Spleen (tissue), 11 donors: ENCODE measurements around the gene KLHL30. TPM values are rescaled to one million over a fixed set of nuclear protein-coding genes. Genes with fewer than 3 reads are reported as not detected.

Experiments used
- DNase-seq: peaks from one replicate; pipeline ENCODE4 v3.0.0-alpha.2; 2020
- H3K27ac ChIP-seq, 8 donors: fragments of 200-600 bp; sonication (generic) in 7 of 8; 1 replicate in 4 of 8; 2 replicates in 4 of 8; pipeline versions ENCODE4 v1.5.0 to v1.8.0; 2016 to 2021; ENCODE audit warnings: inconsistent platforms in 4 of 8, mild to moderate bottlenecking in 4 of 8, moderate library complexity in 1 of 8
- H3K27me3 ChIP-seq, 7 donors: fragments of 200-600 bp; sonication (generic) in 6 of 7; replicated peaks in 1 of 7; 1 replicate in 4 of 7; 2 replicates in 3 of 7; pipeline versions ENCODE4 v1.5.0 to v1.8.0; 2016 to 2021; ENCODE audit warnings: inconsistent platforms in 3 of 7, mild to moderate bottlenecking in 1 of 7
- H3K36me3 ChIP-seq, 6 donors: fragments of 200-600 bp; sonication (generic) in 5 of 6; 1 replicate in 4 of 6; 2 replicates in 2 of 6; pipeline versions ENCODE4 v1.5.0 to v1.8.0; 2016 to 2021; ENCODE audit warnings: inconsistent platforms in 2 of 6
- H3K4me1 ChIP-seq, 6 donors: fragments of 200-600 bp; sonication (generic) in 5 of 6; 1 replicate in 3 of 6; 2 replicates in 3 of 6; pipeline versions ENCODE4 v1.5.0 to v1.8.0; 2016 to 2021; ENCODE audit warnings: inconsistent platforms in 3 of 6
- H3K4me3 ChIP-seq, 8 donors: fragments of 200-600 bp; sonication (generic) in 7 of 8; 1 replicate in 4 of 8; 2 replicates in 4 of 8; pipeline versions ENCODE4 v1.5.0 to v1.8.0; 2016 to 2021; ENCODE audit warnings: inconsistent platforms in 4 of 8, mild to moderate bottlenecking in 4 of 8, moderate library complexity in 2 of 8
- H3K9me3 ChIP-seq, 8 donors: fragments of 200-600 bp; sonication (generic) in 7 of 8; 1 replicate in 4 of 8; 2 replicates in 4 of 8; pipeline versions ENCODE4 v1.5.0 to v1.8.0; 2016 to 2021; ENCODE audit warnings: inconsistent platforms in 4 of 8
- POLR2A ChIP-seq, 3 donors: fragments of 450-650 bp; IDR thresholded peaks; one replicate each; pipeline ENCODE4 v1.5.1; 2017; ENCODE audit warnings: antibody characterized with exemption in 3 of 3, mild to moderate bottlenecking in 1 of 3
- POLR2AphosphoS5 ChIP-seq, 3 donors: sonication (generic); formaldehyde crosslinking; IDR thresholded peaks; one replicate each; pipeline ENCODE4 v1.5.1; 2017; ENCODE audit warnings: antibody characterized with exemption in 3 of 3
- WGBS, 5 donors: extraction: QIAGEN DNeasy Blood & Tissue Kit in 3 of 5; methylation state at CpG; one replicate each; pipeline versions ENCODE4 v1.1.5 to v1.1.7; 2013 to 2018; 5-methylcytosine and 5-hydroxymethylcytosine counted together
- intact Hi-C: fragments of 100-400 bp; cut with DNase I; formaldehyde crosslinking; loops from one replicate; pipeline ENCODE4 v1.15.0; 2023; ENCODE audit warnings: low total_unique reads
- polyA plus RNA-seq, 3 donors: library from polyadenylated mRNA; stranded (reverse); fragments of 200-250 nt; gene quantifications; one replicate each; pipeline ENCODE4 v1.2.1, GENCODE V29; 2013
- total RNA-seq, 7 donors: library from RNA; depleted of rRNA in 3 of 7; stranded (reverse); fragments of >200 nt in 3 of 7; fragmentation: NEBNext Ultra II Directional in 4 of 7; extraction: Animal tissue kit (Norgen Biotek cat#: 25700) in 4 of 7; gene quantifications; one replicate each; pipeline versions ENCODE4 v1.1.0 to v1.2.1, GENCODE V29; 2016 to 2021
- TF ChIP-seq, protein P1 (sequence below), 11 experiments: fragments of 200-600 bp in 7 of 11; fragments of 450-650 bp in 4 of 11; sonication (generic) in 4 of 11; IDR thresholded peaks in 8 of 11; conservative IDR thresholded peaks in 3 of 11; 1 replicate in 7 of 11; 2 replicates in 4 of 11; pipeline versions ENCODE4 v1.4.0 to v1.8.0; 2016 to 2021; ENCODE audit warnings: antibody characterized with exemption in 11 of 11, inconsistent platforms in 4 of 11, mild to moderate bottlenecking in 1 of 11
- donor health status: healthy with polysubstance abuse.
- donor health status: DM: no; HTN: no; CAD: no; lungs with moderate emphysema.
- donor health status: DM: no; HTN: no; CAD: no.
- donor health status: Bipolar disorder and iron deficiency.
- donor health status: healthy.
- donor health status: DM: no; HTN: no; CAD: no.
- donor health status: DM: yes; HTN: yes; CAD: no.

The KLHL30 gene
- total and polyA plus RNA-seq, 10 donors: 0.09 to 0.85 (median 0.23) TPM; not detected in 2

DNA sequence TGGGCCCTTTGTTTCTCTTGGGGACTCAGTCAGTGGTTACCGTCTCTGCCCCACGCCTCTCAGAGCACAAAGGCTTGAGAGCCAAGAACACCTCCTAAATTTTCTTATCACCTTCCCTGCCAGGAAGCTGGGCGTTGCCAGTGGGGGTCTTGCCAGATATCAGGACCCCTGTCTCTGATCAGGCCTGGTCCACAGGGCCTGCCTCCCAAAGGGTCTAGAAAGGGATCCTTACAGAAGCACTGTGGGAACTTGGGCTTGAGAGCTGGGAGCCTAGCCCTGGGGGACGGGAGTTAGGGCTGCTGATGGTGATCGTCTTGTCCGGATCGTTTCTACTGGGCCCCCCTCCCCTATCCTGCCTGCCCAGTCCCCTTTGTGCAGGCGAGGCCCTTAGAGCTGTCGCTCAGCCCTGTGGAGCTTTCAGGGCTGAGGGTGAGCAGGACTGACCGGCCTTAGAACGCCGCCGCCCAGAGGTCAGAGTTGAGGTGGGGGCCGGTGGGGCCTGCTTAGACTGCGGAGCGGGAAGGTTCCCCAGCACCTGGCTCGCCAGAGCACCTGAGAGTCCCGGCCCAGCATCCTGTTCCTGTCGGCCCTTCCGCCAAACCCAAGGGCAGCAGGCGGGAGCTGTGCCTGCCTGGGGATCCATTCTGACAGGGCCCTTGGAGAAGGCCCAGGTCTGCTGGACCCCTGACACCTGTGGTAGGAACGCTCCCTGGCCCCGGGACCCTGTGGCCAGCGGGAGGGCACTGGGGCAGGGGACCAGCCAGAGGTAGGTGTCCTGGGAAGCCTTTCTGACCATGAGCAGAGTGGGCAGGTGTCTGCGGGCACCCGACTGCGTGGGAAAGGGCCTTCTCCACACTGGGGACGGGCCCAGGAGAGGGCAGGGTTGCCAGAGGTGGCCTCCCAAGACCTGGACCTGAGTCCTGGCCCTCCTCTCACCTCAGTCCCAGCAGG lies 37.4 kb upstream of the KLHL30 start:
- no peak overlapping the region for H3K4me3 ChIP-seq
- H3K9me3 ChIP-seq: no peaks in the 10 kb centered on the region
- no peak for TF ChIP-seq POLR2A (IDR thresholded peaks at IDR 0.05)
- no peak for TF ChIP-seq POLR2AphosphoS5 (IDR thresholded peaks at IDR 0.05)
- TF ChIP-seq, protein P1, sequence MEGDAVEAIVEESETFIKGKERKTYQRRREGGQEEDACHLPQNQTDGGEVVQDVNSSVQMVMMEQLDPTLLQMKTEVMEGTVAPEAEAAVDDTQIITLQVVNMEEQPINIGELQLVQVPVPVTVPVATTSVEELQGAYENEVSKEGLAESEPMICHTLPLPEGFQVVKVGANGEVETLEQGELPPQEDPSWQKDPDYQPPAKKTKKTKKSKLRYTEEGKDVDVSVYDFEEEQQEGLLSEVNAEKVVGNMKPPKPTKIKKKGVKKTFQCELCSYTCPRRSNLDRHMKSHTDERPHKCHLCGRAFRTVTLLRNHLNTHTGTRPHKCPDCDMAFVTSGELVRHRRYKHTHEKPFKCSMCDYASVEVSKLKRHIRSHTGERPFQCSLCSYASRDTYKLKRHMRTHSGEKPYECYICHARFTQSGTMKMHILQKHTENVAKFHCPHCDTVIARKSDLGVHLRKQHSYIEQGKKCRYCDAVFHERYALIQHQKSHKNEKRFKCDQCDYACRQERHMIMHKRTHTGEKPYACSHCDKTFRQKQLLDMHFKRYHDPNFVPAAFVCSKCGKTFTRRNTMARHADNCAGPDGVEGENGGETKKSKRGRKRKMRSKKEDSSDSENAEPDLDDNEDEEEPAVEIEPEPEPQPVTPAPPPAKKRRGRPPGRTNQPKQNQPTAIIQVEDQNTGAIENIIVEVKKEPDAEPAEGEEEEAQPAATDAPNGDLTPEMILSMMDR (IDR thresholded peaks at IDR 0.05 in 8 of 11, conservative IDR thresholded peaks at IDR 0.05 in 3 of 11): no peak
- intact Hi-C loops: no loop called here
- 84 to 93% (median 87%) methylated on average over 16 to 28 of the region's 28 CpGs for WGBS, 5 donors
- no peaks in the 10 kb centered on the region for H3K36me3 ChIP-seq
- no peak overlapping the region for H3K27ac ChIP-seq
- H3K4me1 ChIP-seq: peaks cover 5 to 33% (median 19%) of the 10 kb centered on the region in 6 donors
- DNase-seq: no peak
- H3K27me3 ChIP-seq: no peaks in the 10 kb centered on the region

DNA sequence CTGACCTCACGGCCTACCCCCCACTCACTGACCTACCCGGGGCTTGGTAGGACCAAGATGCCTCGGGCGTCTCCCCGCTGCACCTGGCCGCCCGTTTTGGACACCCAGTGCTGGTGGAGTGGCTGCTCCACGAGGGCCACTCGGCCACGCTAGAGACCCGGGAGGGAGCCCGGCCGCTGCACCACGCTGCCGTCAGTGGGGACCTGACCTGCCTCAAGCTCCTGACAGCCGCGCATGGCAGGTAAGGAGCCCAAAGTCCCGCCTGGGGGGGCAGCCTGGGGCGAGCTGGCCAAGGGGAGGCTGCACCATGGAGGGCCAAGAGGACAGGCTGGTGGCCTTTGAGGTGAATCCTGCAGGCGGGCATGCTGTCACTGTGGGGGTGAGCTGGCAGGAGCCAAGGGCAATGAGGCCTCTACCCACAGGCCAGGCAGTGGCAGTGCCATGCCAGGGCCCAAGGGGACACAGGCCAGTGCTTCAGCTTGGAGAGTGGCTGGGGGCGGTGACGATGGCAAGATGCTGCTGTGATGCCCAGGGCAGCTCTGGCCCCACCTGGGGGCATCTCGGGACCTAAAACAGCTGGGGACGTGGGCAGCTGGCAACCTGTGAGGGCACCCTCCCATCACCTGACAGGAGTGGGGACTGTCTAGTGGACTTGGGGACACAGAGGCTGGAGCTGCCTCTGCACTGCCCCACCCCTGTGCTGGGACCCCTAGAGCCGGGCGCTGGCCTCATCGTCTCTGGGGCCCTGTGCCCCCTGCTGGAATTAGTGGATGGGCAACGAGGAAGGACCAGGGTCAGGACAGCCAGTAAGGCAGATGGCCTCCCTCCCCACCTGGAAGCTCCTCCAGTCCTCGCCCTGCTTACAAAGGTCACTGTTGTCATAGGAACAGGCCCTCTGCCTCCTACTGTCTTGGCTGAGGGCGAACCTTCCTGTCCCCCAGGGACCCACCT lies 36.3 kb upstream of the KLHL30 start:
- intact Hi-C loops: no loop called here
- Histone ChIP-seq H3K27ac (no peak overlapping the region), H3K27me3 (no peaks in the 10 kb centered on the region), H3K4me1 (peaks cover 5 to 43% (median 28%) of the 10 kb centered on the region in 6 donors), H3K4me3 (no peak overlapping the region), H3K36me3 (no peaks in the 10 kb centered on the region), H3K9me3 (no peaks in the 10 kb centered on the region)
- no peak for TF ChIP-seq POLR2A (IDR thresholded peaks at IDR 0.05)
- no peak for TF ChIP-seq POLR2AphosphoS5 (IDR thresholded peaks at IDR 0.05)
- TF ChIP-seq, protein P1 (IDR thresholded peaks at IDR 0.05 in 8 of 11, conservative IDR thresholded peaks at IDR 0.05 in 3 of 11): no peak
- DNase-seq: no peak
- 86 to 92% (median 89%) methylated on average over 6 to 30 of the region's 30 CpGs for WGBS, 5 donors

DNA sequence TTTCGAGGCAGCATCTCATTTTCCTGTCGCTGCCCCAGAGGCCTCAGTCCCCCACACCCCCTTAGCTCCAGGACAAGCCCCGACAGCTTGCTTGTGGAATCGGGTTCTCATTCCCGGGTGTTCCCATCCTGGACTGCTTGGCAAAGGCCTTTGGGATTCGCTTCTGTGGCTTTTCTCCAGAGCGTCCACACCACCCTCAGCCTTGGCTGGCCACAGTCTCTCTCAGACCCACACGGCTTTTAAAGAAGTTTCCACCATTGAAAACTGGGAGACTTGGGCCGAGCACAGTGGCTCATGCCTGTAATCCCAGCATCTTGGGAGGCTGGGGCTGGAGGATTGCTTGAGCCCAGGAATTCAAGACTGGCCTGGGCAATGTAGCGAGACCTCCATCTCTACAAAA lies 35.6 kb upstream of the KLHL30 start:
- H3K4me3 ChIP-seq: no peak overlapping the region
- peaks cover 8 to 50% (median 35%) of the 10 kb centered on the region in 6 donors for H3K4me1 ChIP-seq
- no peaks in the 10 kb centered on the region for H3K9me3 ChIP-seq
- H3K36me3 ChIP-seq: no peaks in the 10 kb centered on the region
- DNase-seq: no peak
- no peak overlapping the region for H3K27ac ChIP-seq
- TF ChIP-seq POLR2AphosphoS5 (IDR thresholded peaks at IDR 0.05) (no peak), POLR2A (IDR thresholded peaks at IDR 0.05) (no peak)
- TF ChIP-seq, protein P1 (IDR thresholded peaks at IDR 0.05 in 8 of 11, conservative IDR thresholded peaks at IDR 0.05 in 3 of 11): no peak
- intact Hi-C loops: no loop called here
- 85 to 91% (median 88%) methylated on average over 10 of the region's 10 CpGs for WGBS, 5 donors
- no peaks in the 10 kb centered on the region for H3K27me3 ChIP-seq
